OCI-LY1 (cell line): ENCODE data around the gene FERD3L.

ENCODE experiments used
- CTCF ChIP-seq: fragments of 200-600 bp; sonication (generic), shearing (Covaris generic); IDR thresholded peaks from 2 replicates; pipeline ENCODE4 v1.5.1; 2017; ENCODE audit warnings: mild to moderate bottlenecking, antibody characterized with exemption, low read length, moderate library complexity, mixed read lengths
- EZH2 ChIP-seq: fragments of 200-600 bp; sonication (generic), shearing (Covaris generic); IDR thresholded peaks from 2 replicates; pipeline ENCODE4 v1.8.0; 2017; ENCODE audit warnings: borderline replicate concordance, mixed run types, mild to moderate bottlenecking, antibody characterized with exemption, low read length, moderate library complexity, mixed read lengths

DNA sequence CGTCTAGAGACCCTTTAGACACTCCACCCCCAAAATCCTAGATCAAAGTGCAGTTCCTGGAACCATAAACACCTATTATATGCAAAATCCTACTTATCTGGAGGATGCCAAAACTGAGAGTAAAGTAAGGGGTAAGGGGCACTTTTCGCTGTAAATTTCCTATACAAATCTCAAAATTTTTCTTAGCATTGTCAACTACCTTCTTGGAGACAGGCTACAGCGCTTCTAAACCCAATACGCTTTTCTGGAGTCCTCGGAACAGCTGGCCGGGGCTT, 38.2 kb downstream of the FERD3L start:
- no peak for TF ChIP-seq CTCF
- TF ChIP-seq EZH2 = no peak
